Tibial nerve (tissue), 4 donors: ENCODE measurements around the gene GATAD1. TPM values are rescaled to one million over a fixed set of nuclear protein-coding genes. Genes with fewer than 3 reads are reported as not detected.

Experiments
- DNase-seq, 2 donors: peaks; one replicate each; pipeline ENCODE4 v3.0.0-alpha.2; 2019; ENCODE audit warnings: low spot score in 2 of 2
- H3K27ac ChIP-seq, 4 donors: fragments of 200-600 bp; sonication (generic) in 3 of 4; one replicate each; pipeline ENCODE4 v1.5.1; 2017 to 2019; ENCODE audit warnings: mild to moderate bottlenecking in 1 of 4
- H3K27me3 ChIP-seq, 2 donors: fragments of 200-600 bp; sonication (generic) in 1 of 2; one replicate each; pipeline versions ENCODE4 v1.5.1 to v1.6.0; 2017 to 2019
- H3K36me3 ChIP-seq, 3 donors: fragments of 200-600 bp; sonication (generic); one replicate each; pipeline ENCODE4 v1.5.1; 2018 to 2019
- H3K4me1 ChIP-seq, 4 donors: fragments of 200-600 bp; sonication (generic) in 3 of 4; one replicate each; pipeline ENCODE4 v1.5.1; 2017 to 2019
- H3K4me3 ChIP-seq, 4 donors: fragments of 200-600 bp; sonication (generic) in 3 of 4; one replicate each; pipeline ENCODE4 v1.5.1; 2017 to 2019; ENCODE audit warnings: mild to moderate bottlenecking in 1 of 4, moderate library complexity in 1 of 4
- H3K9me3 ChIP-seq, 4 donors: fragments of 200-600 bp; sonication (generic) in 3 of 4; one replicate each; pipeline ENCODE4 v1.5.1; 2017 to 2019
- EP300 ChIP-seq, 2 donors: sonication (generic); formaldehyde crosslinking; IDR thresholded peaks; one replicate each; pipeline ENCODE4 v1.6.1; 2017; ENCODE audit warnings: antibody characterized with exemption in 2 of 2, mild to moderate bottlenecking in 1 of 2
- POLR2A ChIP-seq, 2 donors: fragments of 450-650 bp; IDR thresholded peaks; one replicate each; pipeline ENCODE4 v1.6.1; 2017; ENCODE audit warnings: antibody characterized with exemption in 2 of 2, mild to moderate bottlenecking in 2 of 2, moderate library complexity in 2 of 2
- WGBS, 2 donors: methylation state at CpG; one replicate each; pipeline ENCODE4 v1.1.5; 2018; 5-methylcytosine and 5-hydroxymethylcytosine counted together
- total RNA-seq, 4 donors: library from RNA; depleted of rRNA; stranded (reverse); fragments of >200 nt; gene quantifications; one replicate each; pipeline ENCODE4 v1.1.0, GENCODE V29; 2016
- TF ChIP-seq, protein P1 (sequence below), 5 experiments: fragments of 200-600 bp in 3 of 5; fragments of 450-650 bp in 2 of 5; sonication (generic) in 3 of 5; IDR thresholded peaks; one replicate each; pipeline ENCODE4 v1.5.1; 2016 to 2019; ENCODE audit warnings: antibody characterized with exemption in 5 of 5, mild to moderate bottlenecking in 3 of 5, moderate library complexity in 2 of 5

The GATAD1 gene
- total RNA-seq, 4 donors from 2014 or later: 46.8 to 91.2 (median 55.9) TPM

DNA sequence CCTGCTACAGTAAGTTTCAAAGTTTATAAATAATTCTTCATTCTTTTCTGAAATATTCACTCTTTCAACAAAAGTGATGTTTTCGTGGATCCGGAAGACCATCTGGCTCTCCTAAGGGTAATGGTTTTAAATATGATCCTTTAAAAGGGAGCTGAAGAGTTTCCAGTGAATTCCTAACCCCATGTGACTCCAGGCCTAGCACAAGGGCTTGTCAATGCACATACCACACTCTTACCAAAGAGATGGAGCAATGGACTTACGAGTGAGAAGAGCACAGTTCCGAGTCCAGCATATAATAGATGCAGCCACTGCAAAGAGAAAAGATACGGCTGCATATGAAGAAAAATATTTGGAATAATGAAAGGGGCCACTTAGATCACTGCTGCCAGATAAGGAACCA, 32.1 kb upstream of the GATAD1 start:
- Histone ChIP-seq H3K27ac (no peak overlapping the region), H3K4me1 (no peaks in the 10 kb centered on the region), H3K36me3 (no peaks in the 10 kb centered on the region), H3K4me3 (no peak overlapping the region), H3K27me3 (peaks cover 0 to 3% of the 10 kb centered on the region in 2 donors), H3K9me3 (no peaks in the 10 kb centered on the region)
- DNase-seq: no peak
- TF ChIP-seq EP300 (IDR thresholded peaks at IDR 0.05): no peak
- WGBS, 2 donors: 74 to 76% methylated on average over 5 of the region's 5 CpGs

DNA sequence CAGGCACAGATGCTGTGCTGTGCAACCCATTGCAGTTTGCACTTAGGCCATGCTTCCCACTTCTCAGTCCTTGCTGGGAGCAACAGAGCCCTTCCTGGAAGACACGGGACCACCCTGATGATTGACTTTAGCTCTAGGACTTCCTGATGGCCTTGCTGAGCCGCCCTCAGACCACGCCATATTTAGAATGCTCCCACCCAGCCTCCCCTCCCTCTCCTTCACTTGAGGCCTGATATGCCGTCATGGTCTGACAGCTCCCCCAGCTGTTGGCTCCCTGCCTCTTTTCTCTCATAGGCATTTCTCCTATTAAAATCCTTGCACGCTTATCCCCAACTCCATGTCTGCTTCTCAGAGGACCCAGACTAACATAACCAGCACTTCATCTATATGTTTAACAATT, 29.4 kb upstream of the GATAD1 start:
- WGBS, 2 donors: 63 to 65% methylated on average over 5 of the region's 5 CpGs
- H3K36me3 ChIP-seq: no peaks in the 10 kb centered on the region
- H3K9me3 ChIP-seq: no peaks in the 10 kb centered on the region

DNA sequence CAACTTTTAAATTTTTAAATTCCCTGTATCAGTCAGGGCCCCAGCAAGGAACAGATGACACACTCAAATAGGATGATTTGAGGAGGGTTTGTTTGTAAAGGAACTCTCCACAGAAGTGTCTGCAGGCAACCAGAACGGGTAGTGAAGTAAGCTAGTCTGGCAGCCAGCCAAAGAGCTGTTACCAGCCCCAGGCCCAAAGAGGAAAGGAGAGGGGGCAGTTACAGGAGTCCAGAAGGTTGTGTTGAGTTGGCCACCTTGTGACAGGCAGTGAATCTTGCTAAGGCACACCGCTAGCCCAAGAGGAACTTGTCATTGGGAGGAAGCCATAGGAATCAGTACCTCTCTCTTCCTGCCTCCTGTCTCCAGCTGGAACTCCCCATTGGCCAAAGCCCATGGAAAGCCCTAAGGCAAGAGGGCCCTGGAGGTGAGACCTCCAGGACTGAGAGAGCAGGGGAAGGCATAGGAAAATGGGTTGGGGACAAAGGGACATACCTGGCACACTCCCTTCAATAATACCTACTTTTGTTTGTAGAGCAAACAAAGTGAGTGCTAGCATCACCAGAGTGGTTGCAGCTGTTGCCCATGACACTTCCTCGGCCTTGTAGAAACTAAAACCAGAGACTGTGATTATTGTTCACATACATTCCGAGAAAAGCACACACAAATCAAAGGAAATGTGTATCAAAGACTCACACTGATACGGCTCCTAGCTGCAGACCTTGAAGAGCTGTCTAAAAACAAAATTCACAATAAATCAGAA, 25.4 kb upstream of the GATAD1 start:
- H3K27ac ChIP-seq: no peak overlapping the region

More for the DNA sequence above, 29.4 kb upstream of the GATAD1 start:
- Histone ChIP-seq H3K4me1 (no peaks in the 10 kb centered on the region), H3K27me3 (no peaks in the 10 kb centered on the region), H3K4me3 (no peak overlapping the region), H3K27ac (no peak overlapping the region)
- no peak for TF ChIP-seq EP300 (IDR thresholded peaks at IDR 0.05)
- TF ChIP-seq POLR2A (IDR thresholded peaks at IDR 0.05): no peak
- TF ChIP-seq, protein P1, sequence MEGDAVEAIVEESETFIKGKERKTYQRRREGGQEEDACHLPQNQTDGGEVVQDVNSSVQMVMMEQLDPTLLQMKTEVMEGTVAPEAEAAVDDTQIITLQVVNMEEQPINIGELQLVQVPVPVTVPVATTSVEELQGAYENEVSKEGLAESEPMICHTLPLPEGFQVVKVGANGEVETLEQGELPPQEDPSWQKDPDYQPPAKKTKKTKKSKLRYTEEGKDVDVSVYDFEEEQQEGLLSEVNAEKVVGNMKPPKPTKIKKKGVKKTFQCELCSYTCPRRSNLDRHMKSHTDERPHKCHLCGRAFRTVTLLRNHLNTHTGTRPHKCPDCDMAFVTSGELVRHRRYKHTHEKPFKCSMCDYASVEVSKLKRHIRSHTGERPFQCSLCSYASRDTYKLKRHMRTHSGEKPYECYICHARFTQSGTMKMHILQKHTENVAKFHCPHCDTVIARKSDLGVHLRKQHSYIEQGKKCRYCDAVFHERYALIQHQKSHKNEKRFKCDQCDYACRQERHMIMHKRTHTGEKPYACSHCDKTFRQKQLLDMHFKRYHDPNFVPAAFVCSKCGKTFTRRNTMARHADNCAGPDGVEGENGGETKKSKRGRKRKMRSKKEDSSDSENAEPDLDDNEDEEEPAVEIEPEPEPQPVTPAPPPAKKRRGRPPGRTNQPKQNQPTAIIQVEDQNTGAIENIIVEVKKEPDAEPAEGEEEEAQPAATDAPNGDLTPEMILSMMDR (IDR thresholded peaks at IDR 0.05): no peak
- no peak for DNase-seq

DNA sequence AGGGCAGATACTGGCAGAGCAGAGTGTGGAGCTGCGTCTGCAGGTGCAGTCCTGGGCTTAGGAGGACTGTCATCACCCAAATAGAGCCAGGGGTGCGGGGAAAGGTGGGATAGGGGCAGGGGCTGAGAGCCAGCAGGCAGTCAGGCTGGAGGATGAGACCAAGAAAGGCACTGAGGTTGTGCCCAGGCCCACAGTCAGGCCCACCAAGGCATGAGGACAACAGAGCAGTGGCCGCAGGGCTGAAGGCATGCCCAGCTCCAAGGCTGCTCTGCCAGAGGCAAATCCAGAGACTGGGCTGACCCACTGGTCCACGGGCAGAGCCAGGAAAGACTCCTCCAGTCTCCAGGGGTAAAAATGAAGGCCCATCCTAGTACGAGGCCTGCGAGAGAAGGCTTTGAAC, 24.4 kb upstream of the GATAD1 start:
- Histone ChIP-seq H3K9me3 (no peaks in the 10 kb centered on the region), H3K4me1 (peaks cover 0 to 12% (median 0%) of the 10 kb centered on the region in 4 donors), H3K27ac (no peak overlapping the region), H3K36me3 (no peaks in the 10 kb centered on the region), H3K4me3 (no peak overlapping the region), H3K27me3 (no peaks in the 10 kb centered on the region)
- TF ChIP-seq EP300 (IDR thresholded peaks at IDR 0.05): no peak
- TF ChIP-seq, protein P1 (IDR thresholded peaks at IDR 0.05): no peak
- no peak for TF ChIP-seq POLR2A (IDR thresholded peaks at IDR 0.05)
- WGBS, 2 donors: 92 to 96% methylated on average over 6 of the region's 6 CpGs
- DNase-seq: no peak

More for the DNA sequence above, 25.4 kb upstream of the GATAD1 start:
- no peaks in the 10 kb centered on the region for H3K27me3 ChIP-seq
- H3K4me1 ChIP-seq: peaks cover 0 to 12% (median 0%) of the 10 kb centered on the region in 4 donors
- no peak for TF ChIP-seq EP300 (IDR thresholded peaks at IDR 0.05)
- TF ChIP-seq, protein P1 (IDR thresholded peaks at IDR 0.05): no peak
- TF ChIP-seq POLR2A (IDR thresholded peaks at IDR 0.05): no peak
- H3K9me3 ChIP-seq: no peaks in the 10 kb centered on the region
- 69% methylated on average over 5 of the region's 5 CpGs for WGBS, 2 donors
- no peak overlapping the region for H3K4me3 ChIP-seq
- no peak for DNase-seq
- H3K36me3 ChIP-seq: no peaks in the 10 kb centered on the region

DNA sequence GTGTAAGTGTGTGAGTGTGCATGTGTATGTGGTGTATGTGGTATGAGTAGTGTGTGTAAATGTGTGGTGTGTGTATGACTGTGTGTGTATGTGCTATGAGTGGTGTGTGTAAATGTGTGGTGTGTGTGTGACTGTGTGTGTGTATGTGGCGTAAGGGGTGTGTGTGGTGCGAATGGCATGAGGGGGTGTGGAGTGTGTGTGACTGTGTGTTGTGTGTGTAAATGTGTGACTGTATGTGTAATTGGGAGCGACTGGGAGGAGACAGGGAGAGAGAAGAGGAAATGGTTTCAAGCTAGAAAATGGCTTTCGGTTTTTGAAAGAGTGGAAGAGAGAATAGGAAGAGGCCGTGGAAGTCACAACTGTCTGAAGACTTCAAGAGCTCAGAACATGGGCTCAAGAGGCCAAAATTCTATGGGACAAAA, 23.6 kb upstream of the GATAD1 start:
- Histone ChIP-seq H3K36me3 (no peaks in the 10 kb centered on the region), H3K4me3 (peak overlapping the region in 2 of 4 donors; percentile 41 to 53), H3K27me3 (no peaks in the 10 kb centered on the region), H3K27ac (peak overlapping the region in 1 of 4 donors; percentile 30), H3K9me3 (no peaks in the 10 kb centered on the region), H3K4me1 (peaks cover 0 to 12% (median 0%) of the 10 kb centered on the region in 4 donors)
- TF ChIP-seq, protein P1 (IDR thresholded peaks at IDR 0.05): no peak
- TF ChIP-seq POLR2A (IDR thresholded peaks at IDR 0.05) (no peak), EP300 (IDR thresholded peaks at IDR 0.05) (no peak)
- 72 to 76% methylated on average over 5 of the region's 5 CpGs for WGBS, 2 donors
- no peak for DNase-seq
